ENCODE results near the gene RIC8B. TPM values are rescaled to one million over a fixed set of nuclear protein-coding genes. Genes with fewer than 3 reads are reported as not detected.

RIC8B gene
- total RNA-seq, 4 donors from 2014 or later: 10.5 to 19.5 (median 16.6) TPM

DNA sequence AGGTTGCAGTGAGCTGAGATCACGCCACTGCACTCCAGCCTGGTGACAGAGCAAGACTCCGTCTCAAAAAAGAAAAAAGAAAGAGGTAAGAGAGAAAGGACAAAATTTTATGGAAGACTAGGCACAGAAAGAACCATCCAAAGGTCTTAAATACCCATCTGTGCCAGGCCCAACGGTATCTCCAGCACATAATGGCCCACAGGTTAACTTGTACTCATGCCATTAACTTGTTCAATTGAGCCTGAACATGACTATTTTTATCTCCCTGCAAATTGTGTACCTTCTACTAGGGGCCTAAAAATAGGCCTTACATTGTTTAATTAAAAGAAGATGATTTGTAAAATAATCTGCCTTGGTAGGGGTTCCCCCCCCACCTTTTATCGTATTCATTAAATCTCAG is 80.2 kb downstream of the RIC8B start:
- in situ Hi-C loops (cut with MboI; ENCODE audit: low pct_ligation_motif_present in 1 of 4, low pct_unique_long_range_greater_than_20kb in 1 of 4, low sequenced_read_pairs in 3 of 4): no loop called here
- TF ChIP-seq POLR2A (IDR thresholded peaks at IDR 0.05): no peak
- TF ChIP-seq EP300 (IDR thresholded peaks at IDR 0.05; ENCODE audit: low read depth): no peak
- TF ChIP-seq CTCF (IDR thresholded peaks at IDR 0.05): no peak
- TF ChIP-seq POLR2AphosphoS5 (IDR thresholded peaks at IDR 0.05): no peak

DNA sequence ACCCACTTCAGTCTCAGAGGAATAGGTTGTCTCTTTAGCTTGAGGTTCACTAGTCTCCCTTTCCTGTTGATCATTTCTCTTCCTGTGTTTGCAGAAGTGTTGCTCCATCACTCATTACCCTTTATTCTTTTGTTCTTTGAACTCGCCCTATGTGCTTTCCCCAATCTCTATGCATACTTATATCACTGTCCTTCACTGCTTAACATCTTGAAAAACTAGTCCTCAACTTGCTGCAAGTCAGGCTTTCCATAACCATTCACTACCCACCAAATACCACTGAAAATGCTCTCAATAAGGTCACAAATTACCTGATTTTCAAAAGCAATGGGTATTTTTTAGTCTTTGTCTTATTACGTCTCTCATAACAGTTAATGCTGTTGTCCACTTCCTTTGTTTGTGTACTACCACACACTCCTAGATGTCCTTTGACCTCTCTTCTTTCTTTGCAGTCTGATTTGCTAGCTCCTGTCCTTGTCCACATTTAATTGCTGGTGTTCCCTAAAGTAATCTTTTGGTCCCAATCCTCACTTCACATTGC is 80.8 kb downstream of the RIC8B start:
- Histone ChIP-seq H3K36me3 (peaks cover 0 to 5% (median under 1%) of the 10 kb centered on the region in 4 donors), H3K9me3 (no peaks in the 10 kb centered on the region), H3K27me3 (no peaks in the 10 kb centered on the region), H3K4me1 (peaks cover 0 to 16% (median 0%) of the 10 kb centered on the region in 4 donors), H3K4me3 (no peak overlapping the region), H3K27ac (no peak overlapping the region)
- no peak for DNase-seq
- TF ChIP-seq CTCF (IDR thresholded peaks at IDR 0.05): no peak
- no peak for TF ChIP-seq EP300 (IDR thresholded peaks at IDR 0.05; ENCODE audit: low read depth)
- no peak for TF ChIP-seq POLR2AphosphoS5 (IDR thresholded peaks at IDR 0.05)
- TF ChIP-seq POLR2A (IDR thresholded peaks at IDR 0.05): no peak
- in situ Hi-C loops (cut with MboI; ENCODE audit: low pct_ligation_motif_present in 1 of 4, low pct_unique_long_range_greater_than_20kb in 1 of 4, low sequenced_read_pairs in 3 of 4): no loop called here
- intact Hi-C loops (cut with DNase I; ENCODE audit: low total_unique reads): loop anchor here (10.0 kb wide), 1 partner anchor 750 kb away; no protein-coding TSS in a partner anchor
- WGBS, 2 donors (ENCODE audit: low coverage in 1 of 2): 68 to 71% methylated on average over 2 of the region's 2 CpGs

More for the DNA sequence above, 80.2 kb downstream of the RIC8B start:
- Histone ChIP-seq H3K36me3 (peaks cover 0 to 2% (median 0%) of the 10 kb centered on the region in 4 donors), H3K27ac (no peak overlapping the region), H3K9me3 (no peaks in the 10 kb centered on the region), H3K27me3 (no peaks in the 10 kb centered on the region), H3K4me3 (no peak overlapping the region), H3K4me1 (peaks cover 0 to 16% (median 0%) of the 10 kb centered on the region in 4 donors)
- no peak for DNase-seq
- intact Hi-C loops (cut with DNase I; ENCODE audit: low total_unique reads): loop anchor here (10.0 kb wide), 1 partner anchor 750 kb away; no protein-coding TSS in a partner anchor
- WGBS, 2 donors (ENCODE audit: low coverage in 1 of 2): 83 to 96% methylated on average over 4 of the region's 4 CpGs

GRCh38 chr12:106861984-106862916 is 87.8 kb downstream of the RIC8B start:
- in situ Hi-C loops (cut with MboI; ENCODE audit: low pct_ligation_motif_present in 1 of 4, low pct_unique_long_range_greater_than_20kb in 1 of 4, low sequenced_read_pairs in 3 of 4): no loop called here
- H3K4me1 ChIP-seq: peaks cover 0 to 11% (median 2%) of the 10 kb centered on the region in 4 donors
- no peaks in the 10 kb centered on the region for H3K9me3 ChIP-seq
- intact Hi-C loops (cut with DNase I; ENCODE audit: low total_unique reads): no loop called here
- no peak overlapping the region for H3K4me3 ChIP-seq
- H3K27me3 ChIP-seq: no peaks in the 10 kb centered on the region
- TF ChIP-seq POLR2A (IDR thresholded peaks at IDR 0.05): no peak
- TF ChIP-seq CTCF (IDR thresholded peaks at IDR 0.05): no peak
- no peak for TF ChIP-seq EP300 (IDR thresholded peaks at IDR 0.05; ENCODE audit: low read depth)
- no peak for TF ChIP-seq POLR2AphosphoS5 (IDR thresholded peaks at IDR 0.05)
- WGBS, 2 donors (ENCODE audit: low coverage in 1 of 2): 93 to 95% methylated on average over 3 of the region's 3 CpGs
- no peak overlapping the region for H3K27ac ChIP-seq
- no peak for DNase-seq
- H3K36me3 ChIP-seq: peaks cover 0 to 12% (median 4%) of the 10 kb centered on the region in 4 donors

- Histone ChIP-seq H3K36me3 (peaks cover 0 to 12% (median 4%) of the 10 kb centered on the region in 4 donors), H3K9me3 (no peaks in the 10 kb centered on the region), H3K27ac (no peak overlapping the region), H3K27me3 (no peaks in the 10 kb centered on the region), H3K4me3 (no peak overlapping the region), H3K4me1 (peaks cover 0 to 11% (median 2%) of the 10 kb centered on the region in 4 donors)
- in situ Hi-C loops (cut with MboI; ENCODE audit: low pct_ligation_motif_present in 1 of 4, low pct_unique_long_range_greater_than_20kb in 1 of 4, low sequenced_read_pairs in 3 of 4): no loop called here
- TF ChIP-seq POLR2A (IDR thresholded peaks at IDR 0.05) (no peak), CTCF (IDR thresholded peaks at IDR 0.05) (no peak), EP300 (IDR thresholded peaks at IDR 0.05; ENCODE audit: low read depth) (no peak), POLR2AphosphoS5 (IDR thresholded peaks at IDR 0.05) (no peak)
- no peak for DNase-seq
- intact Hi-C loops (cut with DNase I; ENCODE audit: low total_unique reads): no loop called here
- WGBS, 2 donors (ENCODE audit: low coverage in 1 of 2): 29 to 67% methylated on average over 1 of the region's 1 CpG
Measured at GRCh38 chr12:106863189-106863588, 88.7 kb downstream of the RIC8B start.

All from transverse colon (tissue), 4 donors.